GM12878 (cell line): ENCODE results near the gene ERN1.

ENCODE experiments used
- CBX3 ChIP-seq: fragments of 200-600 bp; sonication (generic); IDR thresholded peaks from 2 replicates; pipeline ENCODE4 v1.6.1; 2016; ENCODE audit warnings: low read depth, borderline replicate concordance
- NFYA ChIP-seq: IDR thresholded peaks from 2 replicates; pipeline ENCODE4 v1.6.1; 2011; ENCODE audit warnings: low read depth, mild to moderate bottlenecking, low read length, improper control_type of control experiment, borderline replicate concordance
- POLR2A ChIP-seq: IDR thresholded peaks from 2 replicates; pipeline ENCODE4 v1.6.1; 2011; ENCODE audit warnings: low read depth, mild to moderate bottlenecking, low read length
- POLR2AphosphoS5 ChIP-seq: IDR thresholded peaks from 2 replicates; pipeline ENCODE4 v1.6.1; 2011; ENCODE audit warnings: mild to moderate bottlenecking, low read length, inconsistent platforms
- RBBP5 ChIP-seq: fragments of 200-600 bp; sonication (generic); conservative IDR thresholded peaks from 2 replicates; pipeline ENCODE4 v1.6.1; 2016
- RFX5 ChIP-seq: IDR thresholded peaks from 2 replicates; pipeline ENCODE4 v1.6.1; 2011; ENCODE audit warnings: low read depth, low read length, improper control_type of control experiment
- STAT3 ChIP-seq: IDR thresholded peaks from 2 replicates; pipeline ENCODE4 v1.6.1; 2011; ENCODE audit warnings: low read depth, low read length, improper control_type of control experiment
- TAF1 ChIP-seq: IDR thresholded peaks from 2 replicates; pipeline ENCODE4 v1.6.1; 2011; ENCODE audit warnings: mild to moderate bottlenecking, low read depth, low read length, borderline replicate concordance
- YBX1 ChIP-seq: fragments of 450-650 bp; IDR thresholded peaks from 2 replicates; pipeline ENCODE4 v1.6.1; 2016; ENCODE audit warnings: antibody characterized with exemption
- YY1 ChIP-seq: IDR thresholded peaks from 2 replicates; pipeline ENCODE4 v1.6.1; 2011; ENCODE audit warnings: low read depth, mild to moderate bottlenecking, low read length
- ZNF274 ChIP-seq: IDR thresholded peaks from one replicate; pipeline ENCODE4 v1.8.0; 2011; ENCODE audit not compliant: insufficient read length, insufficient read depth
- TF ChIP-seq, protein P1 (sequence below): fragments of 450-650 bp; IDR thresholded peaks from 2 replicates; pipeline ENCODE4 v1.6.1; 2014; ENCODE audit warnings: mild to moderate bottlenecking
- TF ChIP-seq, protein P2 (sequence below), 3 experiments: IDR thresholded peaks in 2 of 3; conservative IDR thresholded peaks in 1 of 3; 2 replicates each; pipeline ENCODE4 v1.5.1; 2011; ENCODE audit warnings: low read depth in 3 of 3, low read length in 3 of 3, mild to moderate bottlenecking in 3 of 3, control low read depth in 2 of 3, moderate library complexity in 2 of 3, inconsistent platforms in 1 of 3, mixed read lengths in 1 of 3; ENCODE audit not compliant: control insufficient read depth in 2 of 3, insufficient read depth in 1 of 3; ENCODE audit errors: extremely low read depth in 1 of 3

DNA sequence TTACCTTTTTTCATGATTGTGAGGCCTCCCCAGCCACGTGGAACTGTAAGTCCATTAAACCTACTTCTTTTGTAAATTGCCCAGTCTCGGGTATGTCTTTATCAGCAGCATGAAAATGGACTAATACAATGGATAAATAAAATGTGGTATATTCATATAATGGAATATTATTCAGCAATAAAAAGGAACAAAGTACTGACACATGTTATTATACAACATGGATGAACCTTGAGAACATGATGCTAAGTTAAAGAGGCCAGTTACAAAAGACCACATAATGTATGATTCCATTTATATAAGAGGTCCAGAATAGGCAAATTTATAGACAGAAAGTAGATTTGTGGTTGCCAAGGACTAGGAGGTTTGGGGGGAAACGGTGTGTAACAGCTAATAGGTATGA lies 5.3 kb downstream of the ERN1 start:
- no peak for TF ChIP-seq TAF1
- TF ChIP-seq NFYA: no peak
- no peak for TF ChIP-seq YBX1
- TF ChIP-seq RFX5: no peak
- no peak for TF ChIP-seq POLR2AphosphoS5
- no peak for TF ChIP-seq CBX3
- TF ChIP-seq YY1: no peak
- TF ChIP-seq, protein P1, sequence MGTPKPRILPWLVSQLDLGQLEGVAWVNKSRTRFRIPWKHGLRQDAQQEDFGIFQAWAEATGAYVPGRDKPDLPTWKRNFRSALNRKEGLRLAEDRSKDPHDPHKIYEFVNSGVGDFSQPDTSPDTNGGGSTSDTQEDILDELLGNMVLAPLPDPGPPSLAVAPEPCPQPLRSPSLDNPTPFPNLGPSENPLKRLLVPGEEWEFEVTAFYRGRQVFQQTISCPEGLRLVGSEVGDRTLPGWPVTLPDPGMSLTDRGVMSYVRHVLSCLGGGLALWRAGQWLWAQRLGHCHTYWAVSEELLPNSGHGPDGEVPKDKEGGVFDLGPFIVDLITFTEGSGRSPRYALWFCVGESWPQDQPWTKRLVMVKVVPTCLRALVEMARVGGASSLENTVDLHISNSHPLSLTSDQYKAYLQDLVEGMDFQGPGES: no peak
- no peak for TF ChIP-seq RBBP5
- TF ChIP-seq, protein P2, sequence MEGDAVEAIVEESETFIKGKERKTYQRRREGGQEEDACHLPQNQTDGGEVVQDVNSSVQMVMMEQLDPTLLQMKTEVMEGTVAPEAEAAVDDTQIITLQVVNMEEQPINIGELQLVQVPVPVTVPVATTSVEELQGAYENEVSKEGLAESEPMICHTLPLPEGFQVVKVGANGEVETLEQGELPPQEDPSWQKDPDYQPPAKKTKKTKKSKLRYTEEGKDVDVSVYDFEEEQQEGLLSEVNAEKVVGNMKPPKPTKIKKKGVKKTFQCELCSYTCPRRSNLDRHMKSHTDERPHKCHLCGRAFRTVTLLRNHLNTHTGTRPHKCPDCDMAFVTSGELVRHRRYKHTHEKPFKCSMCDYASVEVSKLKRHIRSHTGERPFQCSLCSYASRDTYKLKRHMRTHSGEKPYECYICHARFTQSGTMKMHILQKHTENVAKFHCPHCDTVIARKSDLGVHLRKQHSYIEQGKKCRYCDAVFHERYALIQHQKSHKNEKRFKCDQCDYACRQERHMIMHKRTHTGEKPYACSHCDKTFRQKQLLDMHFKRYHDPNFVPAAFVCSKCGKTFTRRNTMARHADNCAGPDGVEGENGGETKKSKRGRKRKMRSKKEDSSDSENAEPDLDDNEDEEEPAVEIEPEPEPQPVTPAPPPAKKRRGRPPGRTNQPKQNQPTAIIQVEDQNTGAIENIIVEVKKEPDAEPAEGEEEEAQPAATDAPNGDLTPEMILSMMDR (IDR thresholded peaks at IDR 0.05 in 2 of 3, conservative IDR thresholded peaks at IDR 0.05 in 1 of 3; ENCODE audit: control insufficient read depth in 2 of 3, extremely low read depth in 1 of 3, insufficient read depth in 1 of 3, low read depth in 3 of 3, low read length in 3 of 3): no peak
- no peak for TF ChIP-seq STAT3
- TF ChIP-seq ZNF274: no peak
- TF ChIP-seq POLR2A: no peak
